Muscle layer of duodenum (tissue), 2 donors: ENCODE measurements around the gene TSGA10IP.

Experiments
- H3K27ac ChIP-seq: one replicate; pipeline ENCODE4 v1.7.0; 2013; ENCODE audit warnings: mild to moderate bottlenecking, low read length
- H3K27me3 ChIP-seq: one replicate; pipeline ENCODE4 v1.7.0; 2013; ENCODE audit warnings: low read depth, mild to moderate bottlenecking, control low read depth, low read length
- H3K36me3 ChIP-seq, 2 donors: one replicate each; pipeline ENCODE4 v1.7.0; 2013; ENCODE audit warnings: low read length in 2 of 2, control low read depth in 1 of 2, mild to moderate bottlenecking in 1 of 2; ENCODE audit not compliant: insufficient read depth in 2 of 2, control insufficient read depth in 1 of 2
- H3K4me1 ChIP-seq, 2 donors: one replicate each; pipeline ENCODE4 v1.7.0; 2013; ENCODE audit warnings: low read length in 2 of 2, mild to moderate bottlenecking in 2 of 2, control low read depth in 1 of 2, moderate library complexity in 1 of 2; ENCODE audit not compliant: insufficient read depth in 2 of 2, control insufficient read depth in 1 of 2
- H3K4me3 ChIP-seq, 2 donors: one replicate each; pipeline ENCODE4 v1.7.0; 2013; ENCODE audit warnings: low read length in 2 of 2, low read depth in 1 of 2, mild to moderate bottlenecking in 1 of 2
- H3K9me3 ChIP-seq, 2 donors: one replicate each; pipeline ENCODE4 v1.7.0; 2013; ENCODE audit warnings: low read length in 2 of 2, control low read depth in 1 of 2, mild to moderate bottlenecking in 1 of 2; ENCODE audit not compliant: control insufficient read depth in 1 of 2
- donor health status: healthy.

The TSGA10IP gene

DNA sequence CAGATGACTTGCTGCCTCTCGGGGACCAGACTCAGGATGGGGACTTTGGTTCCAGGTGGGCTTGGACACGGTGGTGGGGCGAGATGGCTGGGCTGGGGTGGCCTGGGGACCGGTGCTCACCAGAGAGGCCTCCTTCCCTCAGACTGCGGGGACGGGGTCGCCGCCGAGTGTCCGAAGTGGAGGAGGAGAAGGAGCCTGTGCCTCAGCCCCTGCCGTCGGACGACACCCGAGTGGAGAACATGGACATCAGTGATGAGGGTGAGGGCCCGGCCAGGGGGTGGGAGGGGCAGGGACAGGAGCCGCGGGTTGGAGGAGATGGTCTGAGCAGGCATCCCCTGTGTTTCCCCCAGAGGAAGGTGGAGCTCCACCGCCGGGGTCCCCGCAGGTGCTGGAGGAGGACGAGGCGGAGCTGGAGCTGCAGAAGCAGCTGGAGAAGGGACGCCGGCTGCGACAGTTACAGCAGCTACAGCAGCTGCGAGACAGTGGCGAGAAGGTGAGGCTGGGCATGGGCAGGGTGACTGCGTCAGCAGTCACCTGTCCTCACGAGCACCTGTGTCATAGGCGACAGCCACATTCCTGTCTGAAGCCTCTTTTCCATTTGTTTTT lies 22.2 kb downstream of the TSGA10IP start:
- Histone ChIP-seq H3K27me3 (no peaks in the 10 kb centered on the region), H3K4me3 (no peak overlapping the region), H3K9me3 (no peaks in the 10 kb centered on the region), H3K4me1 (peaks cover 8 to 23% of the 10 kb centered on the region in 2 donors), H3K36me3 (peaks cover 52 to 78% of the 10 kb centered on the region in 2 donors), H3K27ac (no peak overlapping the region)

DNA sequence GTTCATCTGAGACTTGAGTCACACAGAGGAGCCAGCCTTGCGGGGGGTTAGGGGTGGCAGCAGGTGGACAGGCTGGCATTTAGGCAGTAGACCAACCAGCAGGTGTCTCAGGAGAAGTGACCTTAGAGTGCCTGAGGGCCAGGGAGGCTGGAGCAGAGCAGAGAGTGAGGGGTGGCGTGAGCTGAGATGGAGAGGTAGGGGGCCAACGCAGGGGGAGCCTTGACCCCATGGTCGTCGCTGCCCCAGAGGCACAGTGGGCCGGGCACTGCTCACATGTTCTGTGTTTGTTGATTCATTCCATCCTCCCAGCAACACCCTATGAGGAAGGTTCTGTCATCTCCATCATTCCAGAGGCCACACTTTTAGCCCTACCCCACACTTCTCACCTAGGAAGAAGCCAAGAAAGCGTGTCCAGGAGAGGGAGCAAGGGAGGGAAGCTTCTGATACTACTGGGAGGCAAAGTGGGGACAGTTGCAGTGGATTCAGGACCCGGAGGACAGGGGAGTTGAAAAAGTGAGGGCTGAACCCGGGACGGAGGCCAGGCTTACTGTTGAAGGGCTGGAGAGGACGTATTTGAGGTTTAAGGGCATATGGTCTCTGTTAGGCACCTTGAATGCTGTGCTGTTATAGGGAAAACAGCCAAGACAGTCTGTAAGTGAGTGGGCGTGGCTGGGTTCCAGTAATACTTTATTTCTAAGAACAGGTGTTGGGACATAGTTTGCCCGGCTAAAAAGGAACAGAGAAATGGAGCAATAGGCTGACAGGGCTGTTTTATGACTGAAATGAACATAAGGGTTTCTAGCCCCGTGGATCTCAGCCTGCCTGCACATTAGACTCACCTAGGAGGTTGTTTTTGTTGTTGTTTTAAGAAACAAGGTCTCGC lies 23.6 kb downstream of the TSGA10IP start:
- Histone ChIP-seq H3K27ac (no peak overlapping the region), H3K36me3 (peaks cover 54 to 81% of the 10 kb centered on the region in 2 donors)

DNA sequence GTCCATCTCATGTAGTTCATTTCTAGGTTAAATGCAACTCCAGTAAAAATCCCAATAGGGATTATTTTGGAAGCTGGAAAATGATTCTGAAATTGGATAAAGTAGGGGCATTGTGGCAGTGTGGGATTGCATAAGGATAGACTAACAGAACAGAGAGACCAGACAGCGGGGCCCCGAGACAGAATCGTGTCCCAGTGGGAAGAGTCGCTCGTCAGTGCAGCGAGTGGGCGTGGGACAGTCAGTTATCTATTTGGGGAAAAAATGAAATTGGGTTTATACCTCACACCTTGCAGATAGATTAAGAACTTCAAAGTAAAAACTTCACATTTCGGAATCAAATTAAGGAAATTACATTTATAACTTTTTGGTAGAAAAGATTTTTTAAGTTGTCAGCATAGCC lies 26.8 kb downstream of the TSGA10IP start:
- Histone ChIP-seq H3K27ac (no peak overlapping the region), H3K36me3 (peaks cover 23 to 60% of the 10 kb centered on the region in 2 donors), H3K4me1 (peaks cover 0 to 3% of the 10 kb centered on the region in 2 donors), H3K27me3 (no peaks in the 10 kb centered on the region), H3K9me3 (no peaks in the 10 kb centered on the region), H3K4me3 (no peak overlapping the region)

More for the DNA sequence above, 23.6 kb downstream of the TSGA10IP start:
- Histone ChIP-seq H3K27me3 (no peaks in the 10 kb centered on the region), H3K4me1 (peaks cover 0 to 9% of the 10 kb centered on the region in 2 donors), H3K9me3 (no peaks in the 10 kb centered on the region), H3K4me3 (no peak overlapping the region)

DNA sequence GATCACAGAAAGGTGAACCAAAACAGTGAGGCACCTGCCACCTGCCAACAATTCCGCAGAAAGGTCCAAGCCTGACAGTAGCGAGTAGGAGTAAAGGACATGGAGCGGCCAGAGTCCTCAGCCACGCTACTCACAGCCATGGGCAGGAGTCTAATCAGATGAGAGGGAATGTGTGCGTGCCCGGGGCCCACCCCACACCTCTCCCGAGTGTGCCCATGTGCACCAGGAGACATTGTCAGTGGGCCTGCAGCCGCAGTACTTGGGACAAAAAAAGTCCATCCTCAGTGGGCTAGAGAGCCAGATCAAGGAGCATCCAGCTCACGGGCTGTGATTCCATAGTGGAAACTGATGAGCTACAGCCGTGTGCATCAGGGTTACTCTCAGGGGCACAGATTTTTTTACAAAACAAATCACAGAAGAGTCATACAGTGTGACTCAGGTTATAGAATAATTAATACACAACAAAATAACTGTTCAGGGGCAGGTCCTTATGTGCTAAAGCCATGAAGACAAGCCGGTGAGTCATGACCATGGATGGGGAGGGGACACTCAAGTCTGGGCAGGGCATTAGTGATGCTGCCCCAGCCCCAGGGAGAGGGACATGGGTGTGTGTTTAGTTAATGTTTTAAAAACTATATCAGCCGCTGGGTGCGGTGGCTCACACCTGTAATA lies 28.3 kb downstream of the TSGA10IP start:
- H3K36me3 ChIP-seq, result peaks cover 22 to 60% of the 10 kb centered on the region in 2 donors
- no peak overlapping the region for H3K27ac ChIP-seq
- H3K9me3 ChIP-seq, result no peaks in the 10 kb centered on the region
- H3K4me1 ChIP-seq, result peaks cover 0 to 3% of the 10 kb centered on the region in 2 donors
- H3K4me3 ChIP-seq, result no peak overlapping the region
- no peaks in the 10 kb centered on the region for H3K27me3 ChIP-seq

DNA sequence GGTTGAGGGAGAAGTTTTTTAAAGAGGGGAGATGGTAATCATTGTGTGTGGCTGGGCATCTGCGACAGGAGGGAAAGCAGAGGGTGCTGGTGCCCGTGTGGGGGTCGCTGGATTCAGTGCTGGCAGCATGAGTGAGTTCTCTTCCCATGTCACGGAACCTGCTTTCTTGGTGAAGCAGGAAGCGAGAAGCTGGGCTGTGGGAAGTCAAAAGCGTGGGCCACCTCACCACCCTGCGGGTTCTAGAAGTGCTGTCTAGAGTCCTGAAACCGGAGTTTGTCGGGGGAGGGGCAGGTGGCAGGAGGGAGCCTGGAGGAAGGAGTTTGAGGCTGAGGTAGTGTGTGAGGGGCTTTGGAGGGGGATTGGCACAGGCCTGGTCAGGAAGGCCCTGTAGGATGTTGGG lies 30.5 kb downstream of the TSGA10IP start:
- H3K27ac ChIP-seq, result no peak overlapping the region
- peaks cover 17 to 53% of the 10 kb centered on the region in 2 donors for H3K36me3 ChIP-seq
- no peak overlapping the region for H3K4me3 ChIP-seq
- H3K27me3 ChIP-seq, result no peaks in the 10 kb centered on the region
- no peaks in the 10 kb centered on the region for H3K9me3 ChIP-seq
- H3K4me1 ChIP-seq, result no peaks in the 10 kb centered on the region

DNA sequence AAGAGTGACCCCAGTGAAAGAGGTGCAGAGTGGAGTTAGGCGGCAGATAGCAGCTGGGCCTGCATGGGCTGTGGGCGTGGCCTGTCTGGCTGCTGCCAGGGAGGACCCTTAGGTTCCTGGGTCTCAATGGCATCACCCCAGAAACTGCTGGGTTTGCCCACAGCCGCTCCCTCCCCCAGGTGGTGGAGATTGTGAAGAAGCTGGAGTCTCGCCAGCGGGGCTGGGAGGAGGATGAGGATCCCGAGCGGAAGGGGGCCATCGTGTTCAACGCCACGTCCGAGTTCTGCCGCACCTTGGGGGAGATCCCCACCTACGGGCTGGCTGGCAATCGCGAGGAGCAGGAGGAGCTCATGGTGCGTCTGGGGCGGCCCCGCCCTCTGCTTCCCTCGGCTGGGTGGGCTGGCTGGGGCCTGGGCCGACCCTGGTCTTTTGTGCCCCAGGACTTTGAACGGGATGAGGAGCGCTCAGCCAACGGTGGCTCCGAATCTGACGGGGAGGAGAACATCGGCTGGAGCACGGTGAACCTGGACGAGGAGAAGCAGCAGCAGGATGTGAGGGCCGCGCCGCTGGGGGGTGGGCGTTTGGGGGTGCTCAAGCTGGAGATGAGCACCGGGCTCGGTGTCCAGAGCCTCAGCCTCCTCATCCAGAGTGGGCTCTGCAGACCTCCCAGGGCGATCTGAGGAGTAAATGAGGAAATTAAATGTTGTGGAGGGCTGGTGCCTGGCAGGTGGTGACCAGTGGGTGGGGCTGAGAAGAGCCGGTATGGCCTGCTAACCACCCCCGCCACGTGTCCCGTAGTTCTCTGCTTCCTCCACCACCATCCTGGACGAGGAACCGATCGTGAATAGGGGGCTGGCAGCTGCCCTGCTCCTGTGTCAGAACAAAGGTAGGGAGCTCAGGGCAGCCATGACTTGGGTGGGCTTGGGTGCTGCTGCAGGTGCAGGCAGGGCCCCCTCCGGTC lies 31.2 kb downstream of the TSGA10IP start:
- Histone ChIP-seq H3K9me3 (no peaks in the 10 kb centered on the region), H3K27me3 (no peaks in the 10 kb centered on the region), H3K4me3 (no peak overlapping the region), H3K36me3 (peaks cover 17 to 53% of the 10 kb centered on the region in 2 donors), H3K27ac (no peak overlapping the region), H3K4me1 (no peaks in the 10 kb centered on the region)

DNA sequence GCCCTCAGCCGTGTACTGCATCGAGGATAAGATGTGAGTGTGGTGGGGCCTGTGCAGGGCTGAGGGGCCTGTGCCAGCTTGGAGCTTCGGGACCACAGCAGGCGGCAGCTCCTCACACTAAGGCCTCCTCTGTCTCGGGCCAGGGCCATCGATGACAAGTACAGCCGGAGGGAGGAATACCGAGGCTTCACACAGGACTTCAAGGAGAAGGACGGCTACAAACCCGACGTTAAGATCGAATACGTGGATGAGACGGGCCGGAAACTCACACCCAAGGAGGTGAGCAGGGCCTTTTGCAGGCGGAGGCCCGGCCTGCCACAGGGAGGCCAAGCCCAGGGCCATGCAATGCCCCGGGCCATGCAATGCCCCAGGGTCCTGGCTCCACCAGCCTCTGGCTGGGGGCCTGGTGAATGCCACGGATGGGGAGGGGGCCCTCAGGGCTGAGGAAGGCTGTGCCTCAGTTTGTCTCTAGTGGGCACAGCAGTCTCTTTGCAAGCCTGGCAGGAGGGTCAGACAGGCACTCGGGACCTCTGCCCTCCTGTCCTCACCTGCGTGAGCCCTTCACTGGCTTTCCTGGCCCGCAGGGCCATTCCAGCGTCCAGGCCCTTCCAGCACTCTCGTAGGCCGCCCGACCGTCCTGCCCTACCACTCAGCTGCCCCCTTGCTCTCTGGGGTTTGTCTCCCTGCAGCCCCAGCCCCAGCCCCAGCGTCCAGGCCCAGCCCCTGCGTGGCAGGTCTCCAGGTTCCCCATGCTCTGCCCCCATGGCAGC lies 32.5 kb downstream of the TSGA10IP start:
- H3K36me3 ChIP-seq, result peaks cover 9 to 46% of the 10 kb centered on the region in 2 donors
- H3K4me1 ChIP-seq, result no peaks in the 10 kb centered on the region
- no peaks in the 10 kb centered on the region for H3K9me3 ChIP-seq
- H3K27me3 ChIP-seq, result no peaks in the 10 kb centered on the region
- H3K27ac ChIP-seq, result no peak overlapping the region
- H3K4me3 ChIP-seq, result no peak overlapping the region

DNA sequence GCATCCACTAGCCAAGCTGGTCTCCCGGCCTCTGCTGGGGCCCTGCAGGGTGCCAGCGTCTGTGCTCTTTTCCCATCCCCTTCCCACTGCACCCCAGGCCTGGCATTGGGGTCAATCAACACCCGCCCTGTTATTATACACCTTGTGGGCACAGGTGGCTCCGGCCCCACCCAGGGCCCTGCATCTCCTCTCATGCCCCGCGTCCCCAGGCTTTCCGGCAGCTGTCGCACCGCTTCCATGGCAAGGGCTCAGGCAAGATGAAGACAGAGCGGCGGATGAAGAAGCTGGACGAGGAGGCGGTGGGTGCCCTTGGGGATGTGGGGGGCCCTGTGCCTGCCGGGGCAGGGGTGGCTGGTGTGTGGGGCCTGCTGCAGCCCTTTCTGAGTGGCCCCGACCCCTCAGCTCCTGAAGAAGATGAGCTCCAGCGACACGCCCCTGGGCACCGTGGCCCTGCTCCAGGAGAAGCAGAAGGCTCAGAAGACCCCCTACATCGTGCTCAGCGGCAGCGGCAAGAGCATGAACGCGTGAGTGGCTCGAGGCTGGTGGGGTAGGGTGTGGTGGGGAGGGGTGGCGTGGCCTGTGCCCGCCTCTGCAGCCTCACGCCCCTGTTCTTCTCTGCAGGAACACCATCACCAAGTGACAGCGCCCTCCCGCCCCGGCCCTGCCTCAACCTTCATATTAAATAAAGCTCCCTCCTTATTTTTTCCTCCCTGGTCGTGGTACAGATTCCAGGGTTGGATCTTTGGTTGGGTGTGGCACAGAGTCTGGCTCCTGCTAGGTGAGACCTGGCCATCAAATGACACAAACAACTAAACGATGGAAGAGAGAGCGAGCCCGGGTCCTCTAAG lies 33.3 kb downstream of the TSGA10IP start:
- Histone ChIP-seq H3K27ac (no peak overlapping the region), H3K36me3 (peaks cover 6 to 41% of the 10 kb centered on the region in 2 donors), H3K4me1 (no peaks in the 10 kb centered on the region), H3K27me3 (no peaks in the 10 kb centered on the region), H3K9me3 (no peaks in the 10 kb centered on the region), H3K4me3 (no peak overlapping the region)

DNA sequence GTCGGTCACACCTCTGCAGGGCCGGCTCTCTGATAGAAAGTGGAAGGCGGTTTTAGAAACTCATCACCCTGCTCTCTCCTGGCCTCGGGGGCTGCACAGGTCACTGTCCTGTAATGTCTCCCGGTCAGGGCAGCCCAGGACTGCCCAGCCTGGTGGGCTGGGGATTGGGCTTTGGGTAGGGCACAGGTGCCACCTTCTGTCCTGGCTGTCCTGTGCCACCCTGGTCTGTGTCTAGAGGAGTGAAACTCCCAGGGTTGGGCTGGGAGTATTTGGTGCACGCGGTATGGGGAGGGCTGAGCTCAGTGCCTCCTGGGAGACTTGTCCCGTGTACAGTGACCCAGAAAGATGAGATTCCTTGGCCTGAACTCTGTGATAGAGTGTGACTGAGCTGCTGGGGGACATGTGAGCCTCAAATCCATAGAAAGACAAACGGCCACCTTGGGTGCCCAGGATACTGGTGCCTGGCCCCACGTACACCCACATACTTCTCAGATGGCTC lies 34.0 kb downstream of the TSGA10IP start:
- no peak overlapping the region for H3K27ac ChIP-seq
- no peak overlapping the region for H3K4me3 ChIP-seq
- no peaks in the 10 kb centered on the region for H3K9me3 ChIP-seq
- H3K36me3 ChIP-seq, result peaks cover 6 to 40% of the 10 kb centered on the region in 2 donors
- H3K27me3 ChIP-seq, result no peaks in the 10 kb centered on the region
- H3K4me1 ChIP-seq, result no peaks in the 10 kb centered on the region
